DMS79 (cell line): Measurements from ENCODE around the gene CLBA1.

Experiments used
- DNase-seq: peaks from one replicate; lab custom pipeline; 2025; lab: John Stamatoyannopoulos, UW

Gene CLBA1

DNA sequence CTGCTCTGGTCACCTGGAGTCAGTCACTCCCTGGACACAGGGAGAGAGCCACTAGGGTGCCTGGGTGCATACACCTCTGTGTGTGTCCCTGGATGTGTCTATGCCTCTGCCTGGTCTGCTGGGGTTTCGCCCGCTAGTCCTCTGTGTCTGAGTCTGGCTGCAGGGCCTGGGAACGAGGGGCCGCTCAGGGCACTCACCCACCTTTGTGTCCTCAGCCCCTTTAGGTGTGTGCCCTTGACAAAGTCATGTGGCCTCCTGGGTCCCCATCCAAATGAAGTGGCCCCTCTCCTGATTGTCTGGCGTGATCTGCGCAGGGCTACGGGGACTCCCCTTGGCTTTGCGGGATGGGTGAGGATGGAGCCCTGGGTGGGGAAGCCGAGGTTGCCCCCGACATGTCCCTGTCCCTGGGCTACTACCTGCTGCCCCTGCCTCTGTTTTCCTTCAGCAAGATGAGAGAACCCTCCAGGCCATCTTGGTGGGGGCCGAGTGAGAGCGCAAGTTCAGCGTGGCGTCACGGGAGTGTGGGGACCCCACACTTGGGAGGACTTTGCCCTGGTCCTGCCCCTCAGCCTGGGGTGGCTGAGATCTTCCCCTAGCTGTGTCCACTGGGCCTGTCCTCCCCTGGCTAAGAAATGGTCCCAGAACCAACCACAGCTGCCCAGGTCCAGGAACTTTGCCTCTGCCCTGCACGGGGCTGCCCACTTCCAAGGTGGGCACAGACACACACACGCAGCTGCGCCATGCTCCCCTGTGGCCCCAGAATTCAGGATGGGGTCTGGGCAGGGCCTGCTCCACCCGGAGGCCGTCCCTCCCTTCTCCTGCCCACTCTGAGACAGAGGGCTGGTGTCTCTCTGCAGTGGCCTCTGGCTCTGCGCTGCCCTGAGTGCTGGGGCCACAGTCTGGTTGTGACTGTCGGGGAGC lies 4.7 kb upstream of the CLBA1 start:
- DNase-seq = no peak

DNA sequence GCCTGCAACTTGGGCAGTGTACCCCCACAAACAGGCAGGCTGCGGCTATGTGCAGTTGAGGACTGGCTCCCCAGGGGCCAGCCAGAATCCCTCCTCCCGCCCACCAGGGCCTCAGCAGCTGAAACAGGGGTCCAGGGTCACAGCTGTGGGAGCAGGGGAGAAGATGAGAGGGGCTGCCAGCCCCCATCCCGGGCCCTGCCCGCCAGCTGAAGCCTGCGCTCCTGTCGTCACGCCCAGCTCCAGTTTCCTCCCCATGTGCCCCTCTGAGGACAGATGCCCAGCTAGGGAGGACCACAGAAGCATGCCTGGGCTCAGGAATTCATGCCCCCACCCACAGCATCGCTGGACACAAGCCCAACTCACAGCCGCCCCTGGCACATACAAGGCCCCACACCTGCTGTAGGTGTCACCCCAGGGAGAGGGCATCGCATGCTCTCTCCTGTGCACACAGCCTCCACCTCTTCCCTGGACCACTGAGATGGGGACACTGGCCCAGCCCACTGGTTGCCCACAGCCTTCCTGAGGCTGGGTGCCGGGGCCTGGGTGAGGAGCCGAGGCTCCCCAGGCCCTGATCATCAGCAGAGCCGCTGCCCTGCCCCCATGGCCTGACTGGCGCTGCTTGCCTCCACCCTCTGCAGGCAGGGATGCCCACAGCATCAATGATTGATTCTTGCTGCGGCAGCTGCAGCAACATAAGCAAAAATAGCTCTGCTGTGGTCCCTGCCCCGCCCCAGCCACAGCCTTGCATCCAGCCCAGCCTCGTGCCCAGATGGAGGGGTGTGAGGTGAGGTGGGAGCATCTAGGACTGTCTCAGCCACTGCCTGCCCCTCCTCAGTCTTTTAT lies 3.7 kb upstream of the CLBA1 start:
- DNase-seq = no peak

DNA sequence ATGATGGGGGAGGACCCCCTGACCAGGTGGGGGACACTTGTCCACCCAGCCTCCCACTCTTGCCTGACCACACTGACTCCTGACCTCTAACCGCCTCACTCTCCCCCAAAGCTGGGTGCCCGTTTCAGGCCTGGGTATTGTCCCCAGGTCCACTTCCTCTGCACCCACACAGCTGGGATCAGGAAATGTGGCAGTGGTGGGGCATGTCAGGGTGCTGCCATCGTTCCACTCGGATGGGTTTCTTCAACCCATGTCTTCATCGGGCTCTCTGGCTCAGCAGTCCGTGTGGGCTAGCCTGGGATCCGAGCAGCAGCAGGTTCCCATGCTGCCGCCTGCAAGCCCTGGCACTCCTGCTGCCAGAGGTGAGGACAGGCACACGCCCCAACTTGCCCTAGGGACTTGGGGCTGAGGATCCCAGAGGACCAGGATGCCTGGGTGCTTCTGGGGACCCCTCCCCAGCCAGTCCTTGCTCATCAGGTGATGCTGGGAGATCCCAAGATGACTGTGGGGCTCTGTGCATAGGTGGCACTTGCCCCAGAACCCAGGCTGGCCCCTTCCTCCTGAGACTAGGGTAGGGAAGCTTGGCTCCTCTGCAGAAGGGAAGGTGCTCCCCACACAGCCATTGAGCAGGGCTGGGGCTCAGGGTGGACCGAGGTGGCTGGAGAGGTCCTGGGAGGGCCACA lies 2.9 kb upstream of the CLBA1 start:
- DNase-seq = no peak

DNA sequence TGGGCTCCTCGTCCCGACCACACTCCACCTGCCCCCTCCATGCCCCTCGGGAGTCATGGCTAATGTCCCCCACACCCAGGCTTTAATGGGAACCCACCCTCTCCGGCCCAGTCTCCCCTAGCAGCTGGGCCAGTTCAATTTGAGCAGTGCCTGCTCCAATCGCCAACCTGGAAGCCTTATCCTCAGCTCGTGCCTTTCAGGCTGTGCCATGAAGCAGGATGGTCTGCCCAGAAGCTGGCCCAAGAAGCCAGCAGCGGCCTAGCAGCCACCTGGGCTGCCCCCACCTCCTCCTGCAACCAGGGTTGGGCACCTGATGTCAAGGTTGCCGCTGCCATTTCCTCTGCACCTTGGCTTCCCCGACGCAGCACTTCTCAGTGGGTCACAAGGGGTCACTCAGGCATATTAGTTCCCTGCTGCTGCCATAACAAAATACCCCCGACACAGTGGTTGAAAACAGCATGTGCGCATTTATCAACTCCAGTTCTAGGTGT lies 2.3 kb upstream of the CLBA1 start:
- DNase-seq = no peak

DNA sequence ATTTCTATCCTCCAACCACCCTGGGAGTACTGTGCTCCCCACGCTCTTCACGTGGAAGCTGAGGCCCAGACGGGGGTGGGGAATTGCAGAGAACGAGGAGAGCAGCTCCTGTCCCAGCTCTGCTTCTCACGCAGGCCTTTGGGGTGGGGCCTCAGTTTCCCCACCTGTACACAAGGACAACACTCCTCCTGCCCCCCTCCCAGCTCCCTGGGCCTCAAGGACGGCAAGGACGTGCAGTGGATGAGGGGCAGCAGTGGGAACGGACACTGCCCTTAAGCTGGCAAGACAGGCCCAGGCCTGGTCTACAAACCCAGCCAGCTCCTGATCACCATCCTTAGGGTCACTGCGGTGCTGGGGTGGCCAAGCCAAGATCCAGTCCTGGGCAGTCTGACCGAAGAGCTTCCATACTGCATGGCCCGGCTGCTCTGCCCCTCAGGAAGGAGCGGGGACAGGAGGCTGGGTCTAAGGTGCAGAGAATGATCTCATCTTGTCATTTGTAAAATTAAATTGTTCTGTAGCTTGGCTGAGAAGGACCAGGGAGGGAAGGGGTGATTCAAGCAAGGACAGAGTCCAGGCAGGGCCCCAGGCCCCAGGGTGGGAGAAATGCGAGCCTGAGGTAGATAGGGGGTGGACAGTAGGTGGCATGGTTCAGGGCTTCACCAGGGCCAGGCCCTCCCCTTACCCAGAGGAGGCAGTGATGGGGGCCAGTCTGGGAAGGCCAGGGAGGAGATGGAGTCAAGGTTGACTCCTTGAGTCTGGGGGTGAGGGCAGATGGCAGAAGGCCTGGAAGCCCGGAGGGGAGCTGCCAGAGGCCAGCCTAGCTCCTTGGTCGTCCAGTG lies 1.3 kb upstream of the CLBA1 start:
- no peak for DNase-seq

DNA sequence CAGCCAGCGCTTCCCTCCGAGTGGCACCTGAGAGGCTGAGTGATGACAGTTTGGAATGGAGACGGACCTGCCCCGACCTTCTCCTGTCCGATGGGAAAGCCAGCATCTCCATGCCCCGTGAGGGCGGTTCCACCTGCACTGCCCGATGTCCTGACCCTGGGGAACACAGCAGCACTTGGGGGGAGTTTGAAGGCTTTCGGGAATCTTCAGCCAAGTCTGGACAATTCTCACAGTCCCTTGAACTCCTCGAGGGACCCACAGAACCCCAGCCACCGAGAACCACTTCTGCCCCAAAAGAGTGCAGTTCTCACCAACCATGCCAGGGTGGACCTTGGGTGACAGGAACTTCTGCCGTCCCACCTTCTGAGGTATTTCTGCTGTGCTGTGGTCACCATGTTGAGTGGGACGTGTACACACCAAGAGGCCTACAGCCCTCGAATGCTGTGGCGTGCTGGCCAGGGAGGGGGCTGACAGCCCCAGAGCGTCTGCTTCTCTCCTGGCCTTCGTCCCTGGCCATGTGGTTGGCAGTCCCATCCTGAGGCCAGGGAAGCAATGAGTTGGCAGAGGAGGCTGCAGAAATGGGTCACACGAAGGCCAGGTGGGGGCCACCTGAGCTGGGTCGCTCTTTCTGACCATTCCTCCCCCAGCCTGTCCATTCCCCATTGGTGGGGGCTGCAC lies 1.0 kb downstream of the CLBA1 start:
- no peak for DNase-seq

DNA sequence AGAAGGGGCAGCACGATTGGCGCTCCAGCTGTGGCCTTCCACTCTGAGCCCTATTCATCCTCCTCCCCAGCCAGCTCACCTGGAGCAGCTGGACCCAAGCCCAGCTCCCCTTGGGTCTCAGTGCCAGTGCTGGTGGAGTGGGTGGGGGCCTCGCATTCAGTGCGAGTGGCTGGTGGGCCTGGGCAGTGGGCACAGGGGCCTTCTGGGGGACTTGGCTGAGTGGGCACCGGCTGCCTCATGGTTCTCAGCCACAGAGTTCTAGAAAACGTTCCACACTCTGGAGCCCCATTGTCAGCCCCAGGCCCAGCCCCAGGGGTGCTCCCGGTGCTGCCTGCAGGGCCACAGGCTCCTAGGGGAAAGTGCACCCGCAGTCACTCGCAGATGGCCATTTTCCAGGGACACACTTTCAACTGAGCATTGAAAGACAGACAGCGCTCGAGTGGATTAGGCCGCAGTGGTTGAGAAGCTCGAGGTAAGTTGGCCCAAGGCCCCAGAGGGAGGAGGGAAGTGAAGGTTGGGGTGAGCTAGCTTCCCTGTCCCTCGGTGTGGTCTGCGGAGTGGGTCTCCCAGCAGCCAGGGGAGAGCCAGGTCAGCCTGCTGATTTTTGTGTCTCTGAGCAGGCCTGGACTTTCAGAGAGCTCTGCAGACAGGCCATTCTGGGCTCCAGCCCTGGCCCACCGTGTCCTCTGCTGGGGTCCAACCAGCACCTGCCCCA lies 3.8 kb downstream of the CLBA1 start:
- DNase-seq = no peak

DNA sequence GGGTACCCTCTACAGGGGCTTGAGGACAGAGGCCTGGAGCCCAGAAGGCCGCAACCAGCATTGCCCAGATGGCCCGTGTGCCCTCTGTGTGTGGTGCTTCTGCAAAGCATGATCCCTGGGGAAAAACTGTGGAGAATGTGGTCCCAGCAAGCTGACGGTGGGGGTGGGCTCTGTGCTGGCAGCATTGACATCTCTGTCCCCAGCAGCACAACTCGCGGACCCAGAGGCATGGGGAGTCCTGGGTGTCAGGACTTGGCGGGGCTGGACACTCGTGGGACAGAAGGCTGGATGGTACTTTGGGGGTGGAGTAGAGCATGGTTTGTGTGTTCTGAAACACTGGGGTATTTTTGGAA lies 4.3 kb downstream of the CLBA1 start:
- DNase-seq = no peak

DNA sequence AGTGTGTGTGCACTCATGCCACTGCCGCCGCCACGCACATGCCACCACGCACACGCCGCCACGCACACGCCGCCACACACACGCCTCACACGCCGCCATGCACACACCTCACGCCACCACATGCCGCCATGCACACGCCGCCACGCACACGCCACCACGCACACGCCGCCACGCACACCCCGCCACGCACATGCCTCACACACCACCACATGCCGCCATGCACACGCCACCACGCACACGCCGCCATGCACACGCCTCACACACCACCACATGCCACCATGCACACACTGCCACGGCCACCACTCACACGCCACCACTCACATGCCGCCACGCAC lies 6.3 kb downstream of the CLBA1 start:
- DNase-seq = no peak

DNA sequence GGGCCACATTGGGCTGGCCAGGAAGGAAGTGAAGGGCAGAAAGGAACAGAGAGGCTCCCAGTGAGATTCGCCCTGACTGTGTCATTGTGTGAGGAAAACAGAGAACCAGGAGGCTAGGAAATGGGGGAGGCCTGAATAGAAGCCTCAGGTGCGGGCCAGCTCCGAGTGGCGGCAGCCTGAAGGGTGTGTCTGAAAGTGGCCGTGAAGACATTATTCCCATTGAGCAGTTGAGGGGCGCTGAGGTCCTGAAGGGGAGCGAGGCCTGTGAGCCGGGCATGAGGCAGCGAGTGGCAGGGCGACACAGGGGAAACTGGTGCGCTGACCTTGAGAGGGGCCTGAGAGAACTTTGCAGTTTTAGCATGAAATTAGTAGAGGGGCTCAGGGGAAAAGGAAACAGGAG lies 6.9 kb downstream of the CLBA1 start:
- no peak for DNase-seq

DNA sequence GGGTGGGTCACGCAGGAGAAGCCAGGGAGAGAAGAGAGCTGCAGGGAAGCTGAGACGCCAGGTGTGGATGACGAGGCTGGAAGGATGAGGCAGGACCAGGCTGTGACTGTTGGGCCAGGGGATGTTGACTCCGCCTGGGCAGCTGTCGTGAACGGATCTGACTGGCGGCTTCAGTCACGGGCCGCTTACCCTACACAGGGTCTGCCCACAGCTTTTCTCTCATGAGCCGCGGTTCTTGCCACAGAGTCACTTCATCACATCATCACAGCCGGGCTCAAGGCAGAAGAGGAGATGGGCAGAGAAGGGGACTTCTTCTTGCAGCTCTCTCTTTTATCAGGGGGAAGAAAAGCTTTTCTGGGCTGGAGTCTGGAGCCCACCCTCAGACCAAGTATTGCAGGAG lies 7.7 kb downstream of the CLBA1 start:
- DNase-seq = no peak

DNA sequence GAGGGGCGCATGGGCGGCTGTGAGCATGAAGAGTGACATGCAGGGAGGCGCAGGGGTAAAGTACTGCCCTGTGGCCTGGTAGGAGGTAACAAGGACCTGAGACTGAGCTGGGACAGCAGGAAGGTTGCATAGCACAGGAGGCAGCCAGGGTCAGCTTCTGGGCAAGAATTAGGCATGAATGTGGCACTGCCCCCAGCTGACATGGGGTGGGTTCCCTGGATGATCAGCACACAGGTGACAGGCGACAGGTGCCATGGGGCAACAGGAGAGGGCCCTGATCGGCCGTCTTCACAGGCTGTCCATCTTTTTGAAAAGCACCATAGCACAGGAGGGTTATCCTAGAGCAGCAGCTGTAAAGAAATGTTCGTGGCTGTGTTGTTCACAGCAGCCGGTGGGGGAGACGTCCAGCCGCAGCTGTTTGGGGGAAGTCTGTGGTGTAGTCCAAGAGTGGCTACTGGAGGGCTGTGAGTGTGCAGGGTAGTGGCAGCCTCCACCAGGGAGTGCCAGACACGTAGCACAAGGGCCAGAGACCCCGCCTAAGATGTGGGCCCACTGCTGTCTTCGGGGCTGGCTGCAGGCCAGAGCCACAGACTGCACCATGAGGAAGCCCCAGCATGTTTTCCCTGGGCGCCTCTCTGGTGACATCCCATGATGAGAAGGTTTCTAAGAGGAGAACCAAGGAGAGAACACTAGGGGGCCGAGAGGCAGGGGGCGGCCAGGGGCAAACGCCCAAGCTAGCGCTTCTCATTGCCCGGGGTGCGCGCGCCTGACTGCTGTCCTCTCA lies 8.4 kb downstream of the CLBA1 start:
- DNase-seq = no peak

DNA sequence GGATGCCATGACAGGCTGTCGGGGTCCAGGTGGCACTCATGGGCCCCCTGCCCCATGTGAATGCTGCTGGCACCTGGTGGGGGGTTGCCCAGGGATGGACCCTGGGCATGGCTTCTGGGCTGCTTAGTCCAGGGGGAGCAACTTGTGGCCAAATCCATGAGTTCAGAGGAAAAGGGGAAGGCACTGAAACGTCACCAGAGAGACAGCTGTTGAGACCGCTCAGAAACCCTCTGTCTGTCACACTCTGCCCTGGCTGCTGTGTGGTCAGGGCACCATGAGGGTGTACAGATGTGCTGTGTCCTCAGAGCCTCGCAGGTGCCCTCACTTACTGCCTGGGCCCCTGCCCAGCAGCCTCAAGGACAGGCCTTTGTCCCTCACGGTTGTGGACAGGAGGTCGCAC lies 9.4 kb downstream of the CLBA1 start:
- no peak for DNase-seq

DNA sequence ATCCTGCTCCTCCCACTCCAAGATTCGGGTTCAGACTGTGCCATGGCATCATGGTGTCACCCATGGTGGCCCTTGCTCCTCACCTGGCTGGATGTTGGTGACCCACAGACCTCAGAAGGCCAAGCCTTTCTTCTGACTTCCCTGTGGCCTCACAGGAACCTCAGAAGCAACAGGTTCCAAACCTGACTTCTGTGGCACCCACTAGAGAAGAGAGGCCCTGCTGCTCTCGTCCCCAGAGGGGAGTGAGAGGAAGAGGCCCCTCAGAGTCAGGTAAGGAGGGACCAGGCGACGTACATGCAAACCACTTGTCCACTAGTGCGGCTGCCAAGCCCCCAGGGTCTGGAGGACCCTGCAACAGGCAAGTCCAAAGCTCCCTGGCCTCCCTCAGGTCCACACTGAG lies 10.4 kb downstream of the CLBA1 start:
- DNase-seq = no peak

DNA sequence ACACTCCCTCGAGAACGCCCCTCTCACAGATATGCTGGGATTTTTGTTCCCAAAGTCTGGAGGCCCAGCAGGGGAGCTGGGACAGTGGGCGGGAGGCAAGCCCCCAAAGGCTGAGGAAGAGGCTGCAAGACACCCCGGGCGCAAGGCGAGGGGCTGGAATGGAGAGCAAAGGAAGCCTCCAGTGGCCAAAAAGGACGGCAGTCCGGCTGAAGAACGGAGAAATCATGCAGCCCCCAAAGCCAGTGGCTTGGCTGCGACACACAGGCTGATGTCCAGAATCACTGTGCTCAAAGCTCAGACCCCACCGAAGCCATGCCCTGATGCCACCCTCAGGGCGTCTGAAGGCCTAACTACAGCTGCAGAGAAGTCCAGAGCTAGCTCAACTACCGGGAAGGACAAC lies 10.9 kb downstream of the CLBA1 start:
- DNase-seq = no peak

DNA sequence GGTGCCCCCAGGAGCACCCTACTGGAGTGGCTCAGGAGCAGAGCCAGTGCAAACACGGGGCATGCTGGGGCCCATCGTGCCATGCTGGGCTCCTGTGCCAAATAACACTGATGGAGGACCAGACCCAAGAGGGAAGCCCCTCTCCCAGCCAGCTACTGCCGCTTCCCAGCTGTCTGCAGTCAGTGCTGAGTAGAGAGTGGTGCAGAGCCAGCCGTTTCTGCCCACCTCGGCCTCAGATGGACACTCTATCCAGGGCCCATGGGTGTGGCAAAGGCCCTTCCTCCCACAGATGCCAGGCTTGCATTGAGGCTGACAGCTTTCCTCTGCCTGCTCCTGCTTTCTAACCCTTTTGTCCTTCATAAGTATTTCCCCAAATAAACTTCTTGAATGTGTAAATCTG lies 13.2 kb downstream of the CLBA1 start:
- DNase-seq = peak; percentile 91

DNA sequence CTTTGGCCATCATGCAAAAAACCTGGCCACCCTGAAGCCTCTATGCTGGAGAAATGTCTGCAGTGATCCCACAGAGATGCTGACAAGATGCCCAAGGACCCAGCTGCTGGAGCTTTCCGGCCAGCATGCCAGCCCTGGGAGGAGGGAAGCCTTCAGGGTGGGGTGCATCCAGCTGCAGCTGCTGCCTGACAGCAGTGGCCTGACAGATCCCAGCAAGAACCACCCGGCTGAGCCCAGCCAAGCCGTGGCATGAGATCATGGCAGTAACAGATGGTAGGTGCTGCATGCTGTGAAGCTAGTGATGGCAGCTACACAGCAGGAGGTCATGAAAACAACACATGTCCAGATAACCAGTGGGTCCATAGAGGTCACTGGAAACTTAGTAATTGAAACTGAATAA lies 13.8 kb downstream of the CLBA1 start:
- DNase-seq = no peak

DNA sequence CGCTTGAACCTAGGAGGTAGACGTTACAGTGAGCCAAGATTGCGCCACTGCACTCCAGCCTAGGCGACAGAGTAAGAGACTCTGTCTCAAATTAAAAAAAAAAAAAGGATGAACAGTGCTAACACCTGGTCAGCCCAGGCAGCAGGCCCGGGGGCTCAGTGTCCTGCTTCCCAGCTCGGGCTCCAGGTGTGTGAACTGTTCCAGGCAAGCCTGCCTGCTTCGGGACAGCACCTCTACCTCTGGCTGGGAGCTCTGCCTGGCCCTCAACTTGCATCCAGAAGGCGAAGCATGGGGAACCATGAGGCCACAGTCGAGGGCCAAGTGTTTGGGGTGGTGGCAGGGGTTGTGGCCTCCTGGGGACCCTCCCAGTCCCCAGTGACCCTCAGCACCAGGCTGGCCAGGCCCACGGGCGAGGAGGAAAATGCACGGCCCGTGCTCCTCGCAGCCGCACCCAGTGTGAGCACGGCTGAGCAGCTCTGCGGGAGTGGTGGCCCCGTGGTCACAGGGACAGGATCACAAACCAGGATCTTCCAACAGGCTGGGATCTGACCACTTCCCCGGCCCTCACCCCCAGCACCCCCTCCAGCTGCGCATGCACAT lies 19.8 kb downstream of the CLBA1 start:
- DNase-seq = no peak
